ENCODE results near the gene ZNF814. TPM values are rescaled to one million over a fixed set of nuclear protein-coding genes. Genes with fewer than 3 reads are reported as not detected.
"Not testable (repeated sequence)": the region's sequence is repeated elsewhere in the genome, so short reads cannot be mapped to it uniquely, and the experiment has no call there.

Gene ZNF814
- total RNA-seq, 1 donor from 2014 or later, result 8.5 TPM

DNA sequence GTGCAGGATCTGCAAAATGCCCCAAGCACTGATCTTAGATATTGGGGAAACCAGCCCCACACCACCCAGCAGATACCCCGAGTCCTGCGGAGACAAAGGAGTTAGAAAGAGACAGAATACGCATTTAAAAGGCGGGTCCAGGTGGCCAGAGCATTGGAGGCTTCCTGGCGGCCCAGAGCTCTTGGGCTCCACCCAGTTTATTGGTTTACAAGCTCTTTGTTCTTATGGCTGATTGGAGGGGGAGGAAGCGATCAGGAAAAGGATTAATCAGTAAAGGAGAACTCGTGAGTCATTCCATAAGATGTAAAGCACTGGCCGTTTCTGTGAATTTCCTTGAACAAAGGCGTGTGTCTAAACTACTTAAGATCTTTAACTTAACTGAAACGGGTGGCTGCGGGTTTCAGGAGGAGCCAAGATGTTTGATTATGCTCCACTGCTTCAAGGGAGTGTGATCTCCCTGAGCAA, 38.3 kb downstream of the ZNF814 start:
- peaks cover 18% of the 10 kb centered on the region for H3K36me3 Mint-ChIP-seq (ENCODE audit: low read depth)

DNA sequence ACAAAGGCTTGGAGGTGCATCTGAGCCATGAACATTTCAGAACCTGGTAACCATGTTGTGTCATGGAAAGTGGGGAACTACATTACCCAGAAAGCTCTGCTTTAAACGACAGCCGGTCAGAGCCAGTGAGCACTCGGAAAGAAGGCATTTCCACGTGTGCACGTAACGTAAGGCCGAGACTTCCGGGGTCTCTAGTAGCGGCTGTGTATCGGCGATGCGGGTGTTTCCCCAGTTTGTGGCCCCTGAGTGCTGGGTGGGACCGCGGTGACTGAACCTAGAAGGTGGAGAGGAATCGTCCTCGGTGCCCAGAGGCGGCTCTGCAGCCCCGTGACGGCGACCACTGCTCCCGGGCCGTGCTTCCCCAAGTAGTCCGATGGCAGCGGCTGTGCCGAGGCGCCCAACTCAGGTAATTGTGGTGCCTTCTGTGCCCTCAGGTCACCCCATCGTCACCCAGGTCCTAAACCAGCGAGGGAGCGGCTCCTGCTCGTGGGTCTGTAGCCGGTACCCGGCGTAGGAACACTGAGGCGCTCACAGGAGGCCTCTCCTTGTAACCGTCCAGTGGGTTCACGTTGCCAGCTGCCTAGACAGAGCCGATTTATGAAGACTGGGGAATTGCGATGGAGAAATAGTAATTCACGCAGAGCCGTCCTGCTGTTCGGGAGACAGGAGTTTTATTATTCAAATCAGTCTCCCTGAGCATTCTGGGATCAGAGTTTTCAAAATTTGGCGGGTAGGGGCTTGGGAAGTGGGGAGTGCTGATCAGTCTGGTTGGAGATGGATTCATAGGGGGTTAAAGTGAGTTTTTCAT, 39.0 kb downstream of the ZNF814 start, which contains the start of gene ZNF587:
TSS of gene ZNF587 (plus strand) at position 194 of the 808 bp plus-strand sequence. CDS start at position 374, 180 bp downstream.
- not testable (repeated sequence) for H3K27me3 Mint-ChIP-seq (ENCODE audit: low read depth); H3K9me3 Mint-ChIP-seq (ENCODE audit: low read depth); DNase-seq (ENCODE audit: low spot score)
- H3K4me3 Mint-ChIP-seq (ENCODE audit: unreplicated experiment), result peak within 1 kb of the TSS; percentile 84
- peaks cover 21% of the 10 kb centered on the region for H3K4me1 Mint-ChIP-seq (ENCODE audit: low read depth)
- H3K27ac Mint-ChIP-seq (ENCODE audit: unreplicated experiment), result peak within 1 kb of the TSS; percentile 89
- peaks cover 15% of the 10 kb centered on the region for H3K36me3 Mint-ChIP-seq (ENCODE audit: low read depth)

More for the DNA sequence above, 38.3 kb downstream of the ZNF814 start:
- Mint-ChIP-seq H3K27me3 (ENCODE audit: low read depth) (no peaks in the 10 kb centered on the region), H3K9me3 (ENCODE audit: low read depth) (no peaks in the 10 kb centered on the region), H3K4me1 (ENCODE audit: low read depth) (peaks cover 21% of the 10 kb centered on the region), H3K4me3 (ENCODE audit: unreplicated experiment) (peak overlapping the region; percentile 84), H3K27ac (ENCODE audit: unreplicated experiment) (peak overlapping the region; percentile 89)
- TF ChIP-seq, protein P1, sequence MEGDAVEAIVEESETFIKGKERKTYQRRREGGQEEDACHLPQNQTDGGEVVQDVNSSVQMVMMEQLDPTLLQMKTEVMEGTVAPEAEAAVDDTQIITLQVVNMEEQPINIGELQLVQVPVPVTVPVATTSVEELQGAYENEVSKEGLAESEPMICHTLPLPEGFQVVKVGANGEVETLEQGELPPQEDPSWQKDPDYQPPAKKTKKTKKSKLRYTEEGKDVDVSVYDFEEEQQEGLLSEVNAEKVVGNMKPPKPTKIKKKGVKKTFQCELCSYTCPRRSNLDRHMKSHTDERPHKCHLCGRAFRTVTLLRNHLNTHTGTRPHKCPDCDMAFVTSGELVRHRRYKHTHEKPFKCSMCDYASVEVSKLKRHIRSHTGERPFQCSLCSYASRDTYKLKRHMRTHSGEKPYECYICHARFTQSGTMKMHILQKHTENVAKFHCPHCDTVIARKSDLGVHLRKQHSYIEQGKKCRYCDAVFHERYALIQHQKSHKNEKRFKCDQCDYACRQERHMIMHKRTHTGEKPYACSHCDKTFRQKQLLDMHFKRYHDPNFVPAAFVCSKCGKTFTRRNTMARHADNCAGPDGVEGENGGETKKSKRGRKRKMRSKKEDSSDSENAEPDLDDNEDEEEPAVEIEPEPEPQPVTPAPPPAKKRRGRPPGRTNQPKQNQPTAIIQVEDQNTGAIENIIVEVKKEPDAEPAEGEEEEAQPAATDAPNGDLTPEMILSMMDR (IDR thresholded peaks at IDR 0.05), result no peak
- no peak for DNase-seq (ENCODE audit: low spot score)

GRCh38 chr19:57849162-57849665, 39.6 kb downstream of the ZNF814 start:
- H3K27ac Mint-ChIP-seq (ENCODE audit: unreplicated experiment), result peak overlapping the region; percentile 89
- DNase-seq (ENCODE audit: low spot score); H3K27me3 Mint-ChIP-seq (ENCODE audit: low read depth); H3K9me3 Mint-ChIP-seq (ENCODE audit: low read depth): not testable (repeated sequence)
- peak overlapping the region; percentile 84 for H3K4me3 Mint-ChIP-seq (ENCODE audit: unreplicated experiment)
- peaks cover 15% of the 10 kb centered on the region for H3K36me3 Mint-ChIP-seq (ENCODE audit: low read depth)
- H3K4me1 Mint-ChIP-seq (ENCODE audit: low read depth), result peaks cover 21% of the 10 kb centered on the region

DNA sequence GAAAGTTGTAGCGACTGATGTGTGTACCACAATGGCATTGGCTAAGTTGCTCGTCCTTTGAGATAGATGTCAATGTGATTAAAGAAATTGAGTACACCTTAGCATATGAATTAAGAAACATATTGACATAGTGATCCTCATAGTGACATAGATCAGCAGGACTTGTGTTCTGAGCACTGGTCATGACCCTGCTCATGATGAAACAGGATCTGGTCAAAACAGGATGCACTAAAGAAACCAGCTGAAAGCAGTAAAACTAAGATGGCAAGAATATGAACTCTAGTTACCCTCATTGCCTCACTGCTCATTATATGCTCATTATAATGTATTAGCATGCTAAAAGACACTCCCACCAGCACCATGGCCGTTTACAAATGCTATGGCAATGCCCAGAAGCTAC, 41.7 kb downstream of the ZNF814 start:
- not testable (repeated sequence) for H3K27me3 Mint-ChIP-seq (ENCODE audit: low read depth); H3K36me3 Mint-ChIP-seq (ENCODE audit: low read depth); H3K4me3 Mint-ChIP-seq (ENCODE audit: unreplicated experiment); H3K27ac Mint-ChIP-seq (ENCODE audit: unreplicated experiment); H3K9me3 Mint-ChIP-seq (ENCODE audit: low read depth); DNase-seq (ENCODE audit: low spot score)
- peaks cover 18% of the 10 kb centered on the region for H3K4me1 Mint-ChIP-seq (ENCODE audit: low read depth)

- Mint-ChIP-seq H3K9me3 (ENCODE audit: low read depth) (no peaks in the 10 kb centered on the region), H3K36me3 (ENCODE audit: low read depth) (peaks cover 17% of the 10 kb centered on the region), H3K27ac (ENCODE audit: unreplicated experiment) (peak overlapping the region; percentile 65), H3K27me3 (ENCODE audit: low read depth) (no peaks in the 10 kb centered on the region), H3K4me3 (ENCODE audit: unreplicated experiment) (no peak overlapping the region), H3K4me1 (ENCODE audit: low read depth) (peaks cover 13% of the 10 kb centered on the region)
- DNase-seq (ENCODE audit: low spot score), result no peak
- TF ChIP-seq, protein P1 (IDR thresholded peaks at IDR 0.05), result no peak
Measured at GRCh38 chr19:57841122-57841763, 47.6 kb downstream of the ZNF814 start.

- H3K27ac Mint-ChIP-seq (ENCODE audit: unreplicated experiment), result peak overlapping the region; percentile 51
- H3K27me3 Mint-ChIP-seq (ENCODE audit: low read depth); H3K9me3 Mint-ChIP-seq (ENCODE audit: low read depth); H3K4me3 Mint-ChIP-seq (ENCODE audit: unreplicated experiment); DNase-seq (ENCODE audit: low spot score): not testable (repeated sequence)
- H3K36me3 Mint-ChIP-seq (ENCODE audit: low read depth), result peaks cover 15% of the 10 kb centered on the region
- peaks cover 13% of the 10 kb centered on the region for H3K4me1 Mint-ChIP-seq (ENCODE audit: low read depth)
Measured at GRCh38 chr19:57838622-57839191, 50.1 kb downstream of the ZNF814 start.

GRCh38 chr19:57836991-57837390, 51.8 kb downstream of the ZNF814 start:
- H3K4me3 Mint-ChIP-seq (ENCODE audit: unreplicated experiment); H3K27me3 Mint-ChIP-seq (ENCODE audit: low read depth); H3K9me3 Mint-ChIP-seq (ENCODE audit: low read depth); DNase-seq (ENCODE audit: low spot score); H3K27ac Mint-ChIP-seq (ENCODE audit: unreplicated experiment): not testable (repeated sequence)
- Mint-ChIP-seq H3K36me3 (ENCODE audit: low read depth) (peaks cover 12% of the 10 kb centered on the region), H3K4me1 (ENCODE audit: low read depth) (peaks cover 15% of the 10 kb centered on the region)
